ENCODE results near the gene ANKRD49. TPM values are rescaled to one million over a fixed set of nuclear protein-coding genes. Genes with fewer than 3 reads are reported as not detected.

The ANKRD49 gene
- polyA plus RNA-seq, 1 donor, result 29.3 TPM

GRCh38 chr11:94524341-94524740 lies 30.6 kb downstream of the ANKRD49 start:
- no peak overlapping the region for H3K4me3 ChIP-seq (ENCODE audit: low read length)
- no peaks in the 10 kb centered on the region for H3K9me3 ChIP-seq (ENCODE audit: control insufficient read depth, low read depth, low read length)
- no peaks in the 10 kb centered on the region for H3K27me3 ChIP-seq (ENCODE audit: control insufficient read depth, insufficient read depth, low read length)
- no peak overlapping the region for H3K27ac ChIP-seq (ENCODE audit: low read length)
- peaks cover 8% of the 10 kb centered on the region for H3K4me1 ChIP-seq (ENCODE audit: control insufficient read depth, insufficient read depth, low read length)
- DNase-seq, result no peak
- no peaks in the 10 kb centered on the region for H3K36me3 ChIP-seq (ENCODE audit: control insufficient read depth, insufficient read depth, low read length)
- WGBS (ENCODE audit: insufficient coverage, low lambda C conversion rate), result 91% methylated on average over 1 of the region's 1 CpG

DNA sequence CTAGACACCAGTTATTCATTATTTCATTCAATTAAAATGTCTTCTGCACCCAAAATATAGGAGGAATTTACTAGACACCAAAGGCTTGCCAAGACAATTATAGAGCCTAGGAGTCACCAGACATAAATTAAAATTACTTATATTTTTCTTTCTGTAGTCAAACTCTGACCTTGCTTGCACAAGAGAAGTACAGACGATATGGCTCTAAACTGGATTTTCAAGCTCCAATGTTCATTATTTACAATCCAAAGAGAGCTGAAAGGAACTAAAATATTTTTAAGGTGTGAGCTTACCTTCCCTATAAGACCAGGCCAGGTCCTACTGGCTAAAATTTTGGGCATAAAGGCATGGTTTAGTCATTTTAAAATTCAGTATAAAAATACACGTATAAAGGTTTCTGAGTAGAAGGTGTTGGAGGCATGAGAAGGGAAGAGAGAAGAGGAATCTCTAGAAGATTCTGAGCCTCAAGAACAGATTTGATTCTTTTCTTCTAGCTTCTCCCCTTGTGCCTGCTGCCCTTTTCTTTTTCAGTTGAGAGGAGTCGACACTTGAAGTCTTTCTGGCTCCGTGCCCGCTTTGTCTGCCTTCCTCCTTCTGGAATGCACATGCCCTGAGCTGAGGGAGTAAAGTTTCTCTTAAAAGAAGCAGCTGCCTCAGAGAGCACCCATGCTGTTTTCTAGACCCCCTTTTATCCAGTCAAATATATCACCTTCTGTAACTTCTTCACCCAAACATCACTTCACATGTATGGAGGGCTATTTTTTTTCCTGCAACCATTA lies 32.0 kb downstream of the ANKRD49 start:
- Histone ChIP-seq H3K27me3 (ENCODE audit: control insufficient read depth, insufficient read depth, low read length) (no peaks in the 10 kb centered on the region), H3K36me3 (ENCODE audit: control insufficient read depth, insufficient read depth, low read length) (no peaks in the 10 kb centered on the region), H3K9me3 (ENCODE audit: control insufficient read depth, low read depth, low read length) (no peaks in the 10 kb centered on the region), H3K4me1 (ENCODE audit: control insufficient read depth, insufficient read depth, low read length) (peaks cover 5% of the 10 kb centered on the region), H3K27ac (ENCODE audit: low read length) (no peak overlapping the region), H3K4me3 (ENCODE audit: low read length) (no peak overlapping the region)
- no CpG with 5 or more reads among the region's 5 CpGs for WGBS (ENCODE audit: insufficient coverage, low lambda C conversion rate)
- DNase-seq, result peak in 1 of 2 donors; percentile 52

DNA sequence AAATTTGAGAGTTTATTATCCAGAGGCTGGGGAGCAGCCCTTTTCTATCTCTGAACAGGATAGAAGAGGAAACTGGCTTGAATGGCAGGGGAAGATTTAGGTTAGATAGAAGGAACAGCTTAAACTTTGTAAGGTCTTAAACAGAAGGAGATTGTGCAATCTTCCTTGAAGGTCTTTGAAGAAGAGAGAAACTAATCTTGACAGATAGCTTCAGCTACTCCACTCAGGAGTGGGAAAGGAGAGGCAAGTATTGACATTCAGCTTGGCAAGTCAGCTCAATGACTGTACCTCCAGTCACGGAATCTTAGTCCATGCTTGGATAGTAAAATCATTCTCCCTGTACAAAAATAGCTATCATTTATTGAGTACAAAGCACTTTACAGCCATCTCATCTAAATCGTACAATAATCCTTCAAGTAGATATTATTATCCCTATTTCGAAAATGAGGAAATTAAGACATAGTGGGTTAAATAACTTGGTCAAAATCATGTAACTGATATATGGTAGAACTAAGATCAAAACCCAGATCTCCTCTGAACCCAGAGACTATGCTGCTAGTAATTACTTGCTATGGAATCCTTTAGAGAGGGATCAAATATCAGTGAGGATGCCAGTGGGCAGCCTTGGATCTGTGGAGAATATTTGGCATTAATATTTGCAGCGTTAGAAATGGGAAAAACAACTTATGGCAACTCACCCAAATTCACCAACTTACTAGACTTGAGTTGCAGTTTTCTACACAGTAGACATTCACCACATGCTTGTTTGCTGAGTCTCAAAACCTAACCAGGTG lies 33.1 kb downstream of the ANKRD49 start:
- H3K4me3 ChIP-seq (ENCODE audit: low read length), result no peak overlapping the region
- DNase-seq, result no peak
- H3K9me3 ChIP-seq (ENCODE audit: control insufficient read depth, low read depth, low read length), result no peaks in the 10 kb centered on the region
- H3K36me3 ChIP-seq (ENCODE audit: control insufficient read depth, insufficient read depth, low read length), result no peaks in the 10 kb centered on the region
- no peaks in the 10 kb centered on the region for H3K27me3 ChIP-seq (ENCODE audit: control insufficient read depth, insufficient read depth, low read length)
- peaks cover 5% of the 10 kb centered on the region for H3K4me1 ChIP-seq (ENCODE audit: control insufficient read depth, insufficient read depth, low read length)
- no peak overlapping the region for H3K27ac ChIP-seq (ENCODE audit: low read length)
- 100% methylated on average over 2 of the region's 4 CpGs for WGBS (ENCODE audit: insufficient coverage, low lambda C conversion rate)

DNA sequence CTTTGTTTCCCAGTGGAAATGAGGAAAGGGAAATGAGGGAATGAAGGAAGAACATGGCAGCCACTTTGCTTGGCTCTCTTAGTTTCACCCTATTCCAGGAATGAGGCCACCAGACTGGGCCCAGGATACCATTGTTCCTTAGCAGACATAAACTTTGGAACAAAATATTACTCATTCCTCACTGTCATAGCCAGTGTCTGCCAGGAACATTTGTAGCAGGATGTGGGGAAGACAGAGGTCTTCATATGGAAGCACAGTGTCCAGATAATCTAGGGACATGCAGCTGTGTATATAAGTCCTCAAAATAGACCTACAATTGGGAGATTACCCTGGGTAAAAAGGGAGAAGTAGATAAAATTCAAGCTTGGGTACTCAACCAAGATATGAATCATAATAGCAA lies 34.8 kb downstream of the ANKRD49 start:
- no peak overlapping the region for H3K4me3 ChIP-seq (ENCODE audit: low read length)
- no peak for DNase-seq
- H3K27ac ChIP-seq (ENCODE audit: low read length), result no peak overlapping the region
- H3K9me3 ChIP-seq (ENCODE audit: control insufficient read depth, low read depth, low read length), result no peaks in the 10 kb centered on the region
- H3K4me1 ChIP-seq (ENCODE audit: control insufficient read depth, insufficient read depth, low read length), result peaks cover 5% of the 10 kb centered on the region
- no peaks in the 10 kb centered on the region for H3K27me3 ChIP-seq (ENCODE audit: control insufficient read depth, insufficient read depth, low read length)
- H3K36me3 ChIP-seq (ENCODE audit: control insufficient read depth, insufficient read depth, low read length), result no peaks in the 10 kb centered on the region

DNA sequence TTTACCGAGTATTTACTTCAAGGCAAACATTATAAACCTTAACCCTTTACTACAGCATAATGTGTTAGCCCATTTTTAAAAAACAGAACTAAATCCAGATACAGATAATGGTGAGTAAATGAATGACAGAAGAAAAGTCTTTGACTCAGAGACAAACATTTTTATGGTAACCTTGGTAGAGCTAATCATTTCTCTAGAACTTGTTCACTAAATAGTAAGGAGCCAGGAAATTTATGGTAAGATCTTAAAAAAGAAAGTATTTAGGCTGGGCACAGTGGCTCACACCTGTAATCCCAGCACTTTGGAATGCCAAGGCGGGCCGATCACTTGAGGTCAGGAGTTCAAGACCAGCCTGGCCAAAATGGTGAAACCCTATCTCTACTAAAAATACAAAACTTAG lies 38.4 kb downstream of the ANKRD49 start:
- H3K27me3 ChIP-seq (ENCODE audit: control insufficient read depth, insufficient read depth, low read length), result no peaks in the 10 kb centered on the region
- H3K27ac ChIP-seq (ENCODE audit: low read length), result no peak overlapping the region
- DNase-seq, result no peak
- peaks cover 14% of the 10 kb centered on the region for H3K4me1 ChIP-seq (ENCODE audit: control insufficient read depth, insufficient read depth, low read length)
- no peaks in the 10 kb centered on the region for H3K36me3 ChIP-seq (ENCODE audit: control insufficient read depth, insufficient read depth, low read length)
- H3K9me3 ChIP-seq (ENCODE audit: control insufficient read depth, low read depth, low read length), result no peaks in the 10 kb centered on the region
- H3K4me3 ChIP-seq (ENCODE audit: low read length), result no peak overlapping the region
- WGBS (ENCODE audit: insufficient coverage, low lambda C conversion rate), result 50% methylated on average over 1 of the region's 3 CpGs

- no peaks in the 10 kb centered on the region for H3K36me3 ChIP-seq (ENCODE audit: control insufficient read depth, insufficient read depth, low read length)
- no CpG with 5 or more reads among the region's 1 CpG for WGBS (ENCODE audit: insufficient coverage, low lambda C conversion rate)
- no peak for DNase-seq
Observed at GRCh38 chr11:94533206-94533605, 39.4 kb downstream of the ANKRD49 start.

GRCh38 chr11:94533696-94534630 lies 40.2 kb downstream of the ANKRD49 start:
- no peak for DNase-seq
- Histone ChIP-seq H3K36me3 (ENCODE audit: control insufficient read depth, insufficient read depth, low read length) (no peaks in the 10 kb centered on the region), H3K4me3 (ENCODE audit: low read length) (no peak overlapping the region), H3K4me1 (ENCODE audit: control insufficient read depth, insufficient read depth, low read length) (peaks cover 14% of the 10 kb centered on the region), H3K27ac (ENCODE audit: low read length) (no peak overlapping the region), H3K9me3 (ENCODE audit: control insufficient read depth, low read depth, low read length) (no peaks in the 10 kb centered on the region), H3K27me3 (ENCODE audit: control insufficient read depth, insufficient read depth, low read length) (no peaks in the 10 kb centered on the region)
- 70% methylated on average over 2 of the region's 6 CpGs for WGBS (ENCODE audit: insufficient coverage, low lambda C conversion rate)

More at GRCh38 chr11:94533206-94533605, 39.4 kb downstream of the ANKRD49 start:
- no peak overlapping the region for H3K4me3 ChIP-seq (ENCODE audit: low read length)
- no peaks in the 10 kb centered on the region for H3K9me3 ChIP-seq (ENCODE audit: control insufficient read depth, low read depth, low read length)
- no peak overlapping the region for H3K27ac ChIP-seq (ENCODE audit: low read length)
- H3K27me3 ChIP-seq (ENCODE audit: control insufficient read depth, insufficient read depth, low read length), result no peaks in the 10 kb centered on the region
- H3K4me1 ChIP-seq (ENCODE audit: control insufficient read depth, insufficient read depth, low read length), result peaks cover 14% of the 10 kb centered on the region

DNA sequence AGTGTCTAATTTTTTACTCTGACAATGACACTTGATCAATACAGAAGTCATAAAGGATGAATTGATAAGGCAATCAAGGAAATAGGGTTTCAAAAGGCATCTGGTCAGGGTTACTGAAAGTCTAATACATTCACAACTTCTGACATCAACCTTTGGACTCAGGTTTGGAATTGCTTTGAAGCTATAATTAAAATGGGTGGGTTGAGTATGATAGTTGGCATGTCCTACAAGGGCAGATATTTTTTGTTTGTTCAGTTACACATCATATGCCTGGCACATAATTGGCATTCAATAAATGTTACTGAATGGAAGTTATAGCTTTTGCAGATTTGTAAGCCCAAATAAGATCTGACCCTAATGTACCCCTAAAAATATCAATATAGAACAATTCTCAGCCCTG lies 42.6 kb downstream of the ANKRD49 start:
- Histone ChIP-seq H3K27me3 (ENCODE audit: control insufficient read depth, insufficient read depth, low read length) (no peaks in the 10 kb centered on the region), H3K27ac (ENCODE audit: low read length) (peak overlapping the region; percentile 25), H3K9me3 (ENCODE audit: control insufficient read depth, low read depth, low read length) (no peaks in the 10 kb centered on the region), H3K4me1 (ENCODE audit: control insufficient read depth, insufficient read depth, low read length) (peaks cover 19% of the 10 kb centered on the region), H3K4me3 (ENCODE audit: low read length) (no peak overlapping the region), H3K36me3 (ENCODE audit: control insufficient read depth, insufficient read depth, low read length) (no peaks in the 10 kb centered on the region)
- peak in 1 of 2 donors; percentile 69 for DNase-seq

GRCh38 chr11:94537031-94537600 lies 43.3 kb downstream of the ANKRD49 start:
- no peak overlapping the region for H3K4me3 ChIP-seq (ENCODE audit: low read length)
- WGBS (ENCODE audit: insufficient coverage, low lambda C conversion rate), result no CpG with 5 or more reads among the region's 3 CpGs
- peak in 1 of 2 donors; percentile 53 for DNase-seq
- H3K36me3 ChIP-seq (ENCODE audit: control insufficient read depth, insufficient read depth, low read length), result no peaks in the 10 kb centered on the region
- no peaks in the 10 kb centered on the region for H3K9me3 ChIP-seq (ENCODE audit: control insufficient read depth, low read depth, low read length)
- H3K27ac ChIP-seq (ENCODE audit: low read length), result peak overlapping the region; percentile 25
- H3K27me3 ChIP-seq (ENCODE audit: control insufficient read depth, insufficient read depth, low read length), result no peaks in the 10 kb centered on the region
- H3K4me1 ChIP-seq (ENCODE audit: control insufficient read depth, insufficient read depth, low read length), result peaks cover 19% of the 10 kb centered on the region

- Histone ChIP-seq H3K4me3 (ENCODE audit: low read length) (no peak overlapping the region), H3K36me3 (ENCODE audit: control insufficient read depth, insufficient read depth, low read length) (no peaks in the 10 kb centered on the region), H3K27ac (ENCODE audit: low read length) (peak overlapping the region; percentile 58), H3K9me3 (ENCODE audit: control insufficient read depth, low read depth, low read length) (no peaks in the 10 kb centered on the region), H3K4me1 (ENCODE audit: control insufficient read depth, insufficient read depth, low read length) (peaks cover 23% of the 10 kb centered on the region), H3K27me3 (ENCODE audit: control insufficient read depth, insufficient read depth, low read length) (no peaks in the 10 kb centered on the region)
- DNase-seq, result peak; percentile 56 to 77
- no CpG with 5 or more reads among the region's 1 CpG for WGBS (ENCODE audit: insufficient coverage, low lambda C conversion rate)
Observed at GRCh38 chr11:94539420-94539819, 45.6 kb downstream of the ANKRD49 start.

All from large intestine (tissue), 3 donors.